Mucosa of descending colon (tissue), 3 donors: ENCODE measurements around the gene CHD5. TPM values are rescaled to one million over a fixed set of nuclear protein-coding genes. Genes with fewer than 3 reads are reported as not detected.

Experiments
- ATAC-seq: fragments of 200-7000 bp; cut with Tn5 transposase; one replicate; pipeline ENCODE4 v1.9.1; 2020; ENCODE audit warnings: mild to moderate bottlenecking, moderate library complexity
- DNase-seq, 3 donors: peaks; one replicate each; pipeline ENCODE4 v3.0.0-alpha.2; 2020
- H3K36me3 ChIP-seq: fragments of 200-600 bp; one replicate; pipeline ENCODE4 v1.8.0; 2021; ENCODE audit warnings: low read depth, mild to moderate bottlenecking
- H3K4me1 ChIP-seq: fragments of 200-600 bp; one replicate; pipeline ENCODE4 v1.8.0; 2021; ENCODE audit warnings: low read depth, mild to moderate bottlenecking
- H3K4me3 ChIP-seq: fragments of 200-600 bp; one replicate; pipeline ENCODE4 v1.8.0; 2021; ENCODE audit warnings: mild to moderate bottlenecking
- H3K9me3 ChIP-seq: fragments of 200-600 bp; one replicate; pipeline ENCODE4 v1.8.0; 2021; ENCODE audit warnings: mild to moderate bottlenecking
- intact Hi-C, 2 donors: fragments of 100-400 bp; cut with DNase I in 1 of 2; cut with micrococcal nuclease in 1 of 2; formaldehyde crosslinking; loops; one replicate each; pipeline versions ENCODE4 v1.11.0 to v1.11.1; 2022; cut with DNase I, micrococcal nuclease
- total RNA-seq, 3 donors: library from RNA; stranded (reverse); fragmentation: NEBNext Ultra II Directional in 2 of 3; extraction: Animal tissue kit (Norgen Biotek cat#: 25700) in 2 of 3; gene quantifications; one replicate each; pipeline versions ENCODE4 v1.2.1 to v1.2.4, GENCODE V29; 2021 to 2023
- TF ChIP-seq, protein P1 (sequence below): fragments of 200-600 bp; IDR thresholded peaks from one replicate; pipeline ENCODE4 v1.8.0; 2022; ENCODE audit warnings: antibody characterized with exemption, mild to moderate bottlenecking
- donor health status: DM: no; HTN: no; CAD: no; lungs with moderate emphysema.
- donor health status: DM: no; HTN: no; CAD: no.
- donor health status: DM: no; HTN: yes; CAD: no.

The CHD5 gene
- total RNA-seq, 3 donors from 2014 or later: 0.17 to 2.1 (median 0.22) TPM

DNA sequence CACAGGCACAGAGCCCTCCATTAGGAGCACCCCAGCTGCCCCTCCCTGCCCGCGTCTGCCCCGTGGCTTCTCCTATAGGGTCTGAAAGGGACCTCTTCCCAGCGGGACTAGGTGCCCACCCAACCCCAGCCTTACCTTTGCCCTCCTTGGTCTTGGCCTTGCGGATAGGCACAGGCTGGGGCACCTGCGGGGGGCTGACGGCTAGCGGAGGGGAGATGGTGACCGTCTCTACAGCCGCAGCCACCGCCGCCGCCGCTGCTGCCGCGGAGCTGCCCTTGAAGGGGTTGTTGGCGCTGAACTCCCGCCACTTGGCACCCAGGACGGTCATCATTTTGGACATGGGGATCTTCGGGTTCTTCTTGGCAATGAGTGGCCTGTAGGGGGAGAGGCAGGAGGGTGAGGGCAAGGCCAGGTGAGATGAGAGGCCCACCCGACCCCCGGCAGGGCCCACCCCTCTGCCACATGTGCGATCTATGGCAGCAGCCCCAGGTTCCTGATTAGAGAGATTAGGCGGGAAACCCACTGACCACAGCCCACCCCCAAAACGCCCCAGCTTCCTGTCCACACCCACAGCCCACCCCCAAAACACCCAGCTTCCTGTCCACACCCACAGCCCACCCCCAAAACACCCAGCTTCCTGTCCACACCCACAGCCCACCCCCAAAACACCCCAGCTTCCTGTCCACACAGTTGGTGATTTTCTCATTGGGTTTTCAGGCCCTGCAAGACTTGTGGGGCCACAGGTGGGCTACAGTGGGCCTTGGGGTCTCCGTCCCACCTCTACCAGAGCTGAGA lies 25.4 kb downstream of the CHD5 start:
- intact Hi-C loops: no loop called here
- Histone ChIP-seq H3K36me3 (no peaks in the 10 kb centered on the region), H3K4me3 (no peak overlapping the region), H3K4me1 (peaks cover 7% of the 10 kb centered on the region), H3K9me3 (no peaks in the 10 kb centered on the region)
- DNase-seq (no peak), ATAC-seq (no peak)
- TF ChIP-seq, protein P1, sequence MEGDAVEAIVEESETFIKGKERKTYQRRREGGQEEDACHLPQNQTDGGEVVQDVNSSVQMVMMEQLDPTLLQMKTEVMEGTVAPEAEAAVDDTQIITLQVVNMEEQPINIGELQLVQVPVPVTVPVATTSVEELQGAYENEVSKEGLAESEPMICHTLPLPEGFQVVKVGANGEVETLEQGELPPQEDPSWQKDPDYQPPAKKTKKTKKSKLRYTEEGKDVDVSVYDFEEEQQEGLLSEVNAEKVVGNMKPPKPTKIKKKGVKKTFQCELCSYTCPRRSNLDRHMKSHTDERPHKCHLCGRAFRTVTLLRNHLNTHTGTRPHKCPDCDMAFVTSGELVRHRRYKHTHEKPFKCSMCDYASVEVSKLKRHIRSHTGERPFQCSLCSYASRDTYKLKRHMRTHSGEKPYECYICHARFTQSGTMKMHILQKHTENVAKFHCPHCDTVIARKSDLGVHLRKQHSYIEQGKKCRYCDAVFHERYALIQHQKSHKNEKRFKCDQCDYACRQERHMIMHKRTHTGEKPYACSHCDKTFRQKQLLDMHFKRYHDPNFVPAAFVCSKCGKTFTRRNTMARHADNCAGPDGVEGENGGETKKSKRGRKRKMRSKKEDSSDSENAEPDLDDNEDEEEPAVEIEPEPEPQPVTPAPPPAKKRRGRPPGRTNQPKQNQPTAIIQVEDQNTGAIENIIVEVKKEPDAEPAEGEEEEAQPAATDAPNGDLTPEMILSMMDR: no peak

DNA sequence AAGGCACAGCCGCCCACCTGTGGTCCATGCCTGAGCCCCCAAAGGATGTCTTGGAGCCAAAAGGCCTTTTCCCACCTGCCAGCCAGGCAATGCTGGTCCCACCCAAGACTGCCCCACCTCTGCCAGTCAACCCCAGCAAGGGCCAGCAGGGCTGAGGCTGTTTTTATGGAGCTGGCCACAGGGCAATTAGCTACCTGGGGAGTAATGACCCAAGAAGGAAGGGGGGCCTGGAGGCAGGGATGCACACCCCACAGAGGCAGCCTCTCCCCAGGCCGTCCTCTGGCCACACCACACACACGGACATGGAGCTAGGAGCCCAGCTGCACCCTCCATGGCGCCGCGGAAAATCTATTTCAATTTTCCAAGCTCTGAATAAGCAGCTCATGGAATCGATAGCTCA lies 27.2 kb downstream of the CHD5 start:
- no peaks in the 10 kb centered on the region for H3K36me3 ChIP-seq
- TF ChIP-seq, protein P1: no peak
- no peak for ATAC-seq
- H3K4me1 ChIP-seq: peaks cover 10% of the 10 kb centered on the region
- intact Hi-C loops: no loop called here
- no peak for DNase-seq
- no peak overlapping the region for H3K4me3 ChIP-seq
- no peaks in the 10 kb centered on the region for H3K9me3 ChIP-seq

DNA sequence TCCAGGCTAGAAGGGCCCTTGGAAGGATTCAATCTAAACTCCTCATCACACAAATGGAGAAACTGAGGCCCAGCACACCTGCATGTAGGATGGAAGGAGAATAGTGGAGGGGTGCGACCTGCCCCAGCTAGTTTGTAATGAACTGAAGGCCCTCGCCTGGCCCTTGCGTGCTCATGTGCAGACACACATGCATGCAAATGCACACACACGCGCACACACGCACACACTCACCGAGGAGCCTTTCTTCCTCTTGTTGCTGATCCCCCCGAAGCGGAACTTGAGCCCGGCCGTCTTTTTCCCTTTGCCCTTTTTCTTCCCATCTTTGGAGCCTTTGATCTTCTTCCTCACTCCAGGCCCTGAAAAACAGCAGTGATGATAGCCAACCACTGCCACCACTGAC lies 27.9 kb downstream of the CHD5 start:
- Histone ChIP-seq H3K36me3 (no peaks in the 10 kb centered on the region), H3K9me3 (no peaks in the 10 kb centered on the region), H3K4me3 (no peak overlapping the region), H3K4me1 (peaks cover 3% of the 10 kb centered on the region)
- TF ChIP-seq, protein P1: no peak
- intact Hi-C loops: no loop called here
- ATAC-seq: no peak
- DNase-seq: no peak

DNA sequence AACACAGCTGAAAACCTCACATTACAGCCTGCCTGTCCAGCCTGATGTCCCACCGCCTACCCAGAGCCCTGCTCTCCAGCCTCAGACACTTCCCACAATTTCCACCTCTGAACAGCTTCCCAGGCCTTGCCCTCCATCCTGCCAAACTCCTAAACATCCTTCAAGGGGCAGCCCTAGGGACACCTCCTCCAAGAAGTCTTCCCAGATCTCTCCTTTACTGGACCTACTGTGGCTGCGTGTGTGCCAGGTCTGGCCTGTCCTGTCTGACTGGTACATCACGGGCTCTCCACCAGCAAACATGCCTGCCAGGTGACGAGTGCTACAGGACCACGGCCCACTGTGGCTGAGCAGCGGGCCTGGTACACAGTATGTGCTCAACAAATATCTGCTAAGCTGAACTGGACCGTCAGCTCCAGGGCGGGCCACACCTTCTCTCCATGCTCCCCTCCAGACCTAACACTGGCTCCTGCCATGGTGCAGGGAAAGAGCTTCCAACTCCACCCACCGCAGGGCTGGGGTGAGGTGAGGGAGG lies 28.8 kb downstream of the CHD5 start:
- H3K4me3 ChIP-seq: no peak overlapping the region
- no peaks in the 10 kb centered on the region for H3K9me3 ChIP-seq
- peaks cover 3% of the 10 kb centered on the region for H3K4me1 ChIP-seq
- no peaks in the 10 kb centered on the region for H3K36me3 ChIP-seq
- TF ChIP-seq, protein P1: no peak
- no peak for ATAC-seq
- DNase-seq: no peak
- intact Hi-C loops: no loop called here

DNA sequence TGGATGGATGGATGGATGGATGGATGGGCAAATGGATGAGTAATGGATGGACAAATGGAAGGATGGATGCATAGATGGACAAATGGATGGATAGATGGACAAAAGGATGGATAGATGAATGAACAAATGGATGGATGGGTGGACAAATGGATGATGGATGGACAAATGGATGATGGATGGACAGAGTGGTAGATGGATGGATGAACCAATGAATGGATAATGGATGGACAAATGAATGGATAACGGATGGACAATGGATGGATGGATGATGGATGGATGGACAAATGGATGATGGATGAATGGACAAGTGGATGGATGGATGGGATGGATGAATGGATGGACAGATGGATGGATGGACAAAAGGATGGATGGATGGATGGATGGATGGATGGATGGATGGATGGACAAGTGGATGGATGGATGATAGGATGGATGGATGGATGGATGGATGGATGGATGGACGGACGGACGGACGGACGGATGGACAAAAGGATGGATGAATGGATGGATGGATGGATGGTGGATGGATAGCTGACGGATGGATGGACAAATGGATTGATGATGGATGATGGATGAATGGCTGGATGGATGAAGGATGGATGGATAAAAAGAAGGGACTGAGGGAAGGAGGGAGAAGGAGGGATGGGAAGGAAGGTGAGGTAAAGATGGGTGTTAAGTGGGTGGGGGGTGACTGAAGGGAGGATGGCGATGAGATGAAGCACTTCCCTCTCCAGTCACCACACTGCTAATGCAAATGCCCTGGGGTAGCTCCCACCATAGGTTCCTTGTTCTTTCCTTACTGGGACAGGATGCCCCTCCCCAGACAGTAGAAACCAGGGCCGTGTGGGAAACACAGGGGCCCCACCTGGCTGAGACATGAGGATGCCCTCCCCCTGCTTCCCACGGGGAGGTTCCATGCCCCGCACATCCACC lies 29.8 kb downstream of the CHD5 start:
- peaks cover 3% of the 10 kb centered on the region for H3K4me1 ChIP-seq
- TF ChIP-seq, protein P1: no peak
- no peak for DNase-seq
- intact Hi-C loops: no loop called here
- H3K9me3 ChIP-seq: no peaks in the 10 kb centered on the region
- no peak for ATAC-seq
- no peak overlapping the region for H3K4me3 ChIP-seq
- H3K36me3 ChIP-seq: no peaks in the 10 kb centered on the region
